ENCODE results near the gene SUSD2.
"Not testable (repeated sequence)": the region's sequence is repeated elsewhere in the genome, so short reads cannot be mapped to it uniquely, and the experiment has no call there.

The SUSD2 gene

GRCh38 chr22:24214467-24215285 is 33.4 kb downstream of the SUSD2 start:
- DNase-seq (ENCODE audit: low read depth), result no peak

GRCh38 chr22:24216541-24217209 is 35.4 kb downstream of the SUSD2 start:
- DNase-seq (ENCODE audit: low read depth), result no peak

GRCh38 chr22:24217384-24217783 is 36.1 kb downstream of the SUSD2 start:
- DNase-seq (ENCODE audit: low read depth), result no peak

GRCh38 chr22:24219750-24220149 is 38.5 kb downstream of the SUSD2 start:
- no peak for DNase-seq (ENCODE audit: low read depth)

GRCh38 chr22:24224468-24224867 is 43.2 kb downstream of the SUSD2 start:
- DNase-seq (ENCODE audit: low read depth), result no peak

GRCh38 chr22:24225044-24225601 is 43.8 kb downstream of the SUSD2 start:
- no peak for DNase-seq (ENCODE audit: low read depth)

- no peak for DNase-seq (ENCODE audit: low read depth)
These were observed 44.7 kb downstream of the SUSD2 start for GRCh38 chr22:24225951-24226350.

DNA sequence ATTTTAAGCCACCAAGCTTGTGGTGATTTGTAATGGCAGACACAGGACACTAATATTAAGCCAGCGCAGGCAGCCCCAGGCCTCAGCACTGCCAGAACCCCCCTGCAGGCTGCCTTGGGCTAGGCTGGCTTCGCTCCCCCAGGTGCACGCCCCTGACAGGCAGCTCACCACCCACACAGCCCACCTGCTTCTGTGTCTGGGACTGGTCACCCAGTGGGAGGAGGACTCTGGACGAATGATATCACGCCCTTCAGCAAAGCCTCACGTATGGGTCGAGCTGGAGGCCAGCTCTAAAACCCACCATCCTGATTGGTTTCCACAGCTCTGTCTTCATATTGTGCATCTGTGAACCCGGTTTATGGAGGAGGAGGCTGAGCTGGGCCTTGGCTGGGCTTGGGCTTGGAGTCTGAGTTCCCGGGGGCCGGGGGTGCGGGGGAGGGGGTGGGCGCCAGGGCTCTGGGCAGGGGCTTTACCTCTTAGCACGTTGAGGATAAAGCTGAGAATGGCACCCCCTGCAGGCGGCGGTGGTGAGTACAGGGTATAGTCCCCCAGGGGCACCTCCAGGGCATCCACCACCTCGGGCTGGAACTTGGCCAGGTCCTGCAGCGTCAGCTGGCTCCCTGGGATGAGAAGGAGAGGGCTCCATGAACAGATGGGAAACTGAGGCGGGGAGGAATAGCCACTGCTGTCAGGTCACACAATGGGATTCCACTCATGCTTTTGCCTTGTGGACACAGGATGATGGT is 49.8 kb downstream of the SUSD2 start:
- peak; percentile 43 for DNase-seq (ENCODE audit: low read depth)

DNA sequence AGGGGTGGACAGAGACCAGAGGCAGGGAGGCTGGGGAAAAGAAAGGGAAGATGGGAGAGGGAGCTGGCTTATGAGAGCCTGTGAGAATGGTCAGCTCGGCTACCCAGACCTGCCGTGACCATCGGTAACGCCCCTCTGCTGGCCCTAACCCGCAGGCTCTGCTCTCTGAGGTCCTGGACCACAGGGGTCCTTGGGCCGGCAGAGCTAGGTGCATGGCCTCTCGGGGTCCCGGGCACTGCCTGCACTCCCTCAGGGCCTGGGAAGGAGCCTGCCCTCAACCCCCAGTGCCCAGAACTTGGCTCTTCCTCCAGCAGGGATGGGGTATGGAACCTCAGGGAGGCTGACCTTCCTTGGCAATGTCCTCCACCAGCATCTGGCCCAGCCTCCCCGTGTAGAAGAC is 50.4 kb downstream of the SUSD2 start:
- no peak for DNase-seq (ENCODE audit: low read depth)

DNA sequence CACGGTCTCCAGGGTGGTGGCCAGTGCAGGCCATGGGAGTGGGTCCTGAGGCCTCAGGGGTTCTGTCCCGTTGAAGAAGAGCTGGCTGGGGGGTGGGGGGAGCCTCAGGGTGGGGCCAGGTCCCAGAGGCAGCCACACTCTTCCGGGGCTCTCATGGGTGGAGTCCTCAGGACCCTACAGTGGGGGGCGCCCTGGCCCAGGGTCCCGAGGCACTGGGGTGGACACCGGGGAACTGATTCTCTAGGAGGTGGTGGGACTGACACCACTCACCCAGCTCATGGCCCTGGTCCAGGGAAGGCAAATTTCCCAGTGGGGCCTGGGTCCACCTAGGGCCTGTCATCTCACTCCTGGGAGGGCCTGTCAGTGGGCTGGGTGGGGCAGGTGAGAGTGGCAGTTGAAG is 50.8 kb downstream of the SUSD2 start:
- no peak for DNase-seq (ENCODE audit: low read depth)

GRCh38 chr22:24232725-24233124 is 51.4 kb downstream of the SUSD2 start:
- DNase-seq (ENCODE audit: low read depth), result no peak

DNA sequence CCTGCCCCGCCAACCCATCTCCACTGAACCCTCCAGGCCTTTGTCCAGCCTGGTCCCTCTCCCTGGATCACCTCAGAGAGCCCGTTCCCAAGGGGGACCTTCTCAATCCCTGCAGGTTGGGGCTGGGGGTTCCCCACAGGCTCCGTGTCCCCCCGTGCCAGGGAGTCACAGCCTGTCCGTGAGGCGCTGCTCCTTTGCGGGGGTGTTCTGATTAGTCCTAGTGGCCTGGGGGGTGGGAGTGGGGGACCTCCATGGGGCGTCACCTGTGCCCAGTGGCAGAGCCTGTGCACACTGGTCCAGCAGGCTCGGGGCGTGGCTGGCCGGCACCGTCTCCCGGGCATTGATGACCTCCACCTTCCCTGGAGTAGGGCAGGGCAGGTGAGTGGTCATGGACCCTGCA is 51.9 kb downstream of the SUSD2 start:
- no peak for DNase-seq (ENCODE audit: low read depth)

DNA sequence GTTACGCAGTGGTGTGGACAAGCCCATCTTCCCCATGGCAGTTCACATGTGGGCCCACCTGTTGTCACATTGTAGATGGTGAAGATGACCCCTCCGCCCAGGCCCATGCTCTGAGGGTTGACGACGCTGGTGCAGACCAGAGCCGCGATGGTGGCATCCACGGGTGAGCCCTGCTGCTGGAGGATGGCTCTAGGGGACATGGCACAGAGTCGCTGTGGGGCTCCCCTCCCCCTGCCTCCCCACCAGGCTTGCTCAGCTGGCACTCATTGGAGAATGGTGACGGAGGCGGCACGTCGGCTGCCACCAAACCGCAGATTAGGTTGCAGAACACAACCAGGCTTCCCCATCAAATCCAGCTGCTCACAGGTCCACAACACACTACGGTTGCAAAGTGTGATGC is 52.5 kb downstream of the SUSD2 start:
- DNase-seq (ENCODE audit: low read depth), result no peak

GRCh38 chr22:24235315-24235714 is 54.0 kb downstream of the SUSD2 start:
- DNase-seq (ENCODE audit: low read depth), result no peak

DNA sequence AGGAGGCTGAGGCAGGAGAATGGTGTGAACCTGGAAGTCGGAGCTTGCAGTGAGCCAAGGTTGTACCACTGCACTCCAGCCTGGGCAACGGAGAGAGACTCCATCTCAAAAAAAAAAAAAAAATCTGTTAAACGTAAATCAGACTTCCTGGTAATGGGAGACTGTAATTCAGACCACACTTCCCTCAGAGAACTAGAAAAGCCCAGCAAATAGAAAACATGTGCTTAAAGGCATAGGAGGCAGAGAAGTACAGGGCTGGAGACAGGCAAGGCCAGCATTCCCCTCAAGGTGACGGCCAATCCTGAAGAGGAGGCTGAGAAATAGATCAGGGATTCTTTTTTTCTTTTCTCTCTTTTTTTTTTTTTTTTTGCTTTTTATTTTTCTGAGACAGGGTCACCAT is 55.4 kb downstream of the SUSD2 start:
- DNase-seq (ENCODE audit: low read depth), result no peak

DNA sequence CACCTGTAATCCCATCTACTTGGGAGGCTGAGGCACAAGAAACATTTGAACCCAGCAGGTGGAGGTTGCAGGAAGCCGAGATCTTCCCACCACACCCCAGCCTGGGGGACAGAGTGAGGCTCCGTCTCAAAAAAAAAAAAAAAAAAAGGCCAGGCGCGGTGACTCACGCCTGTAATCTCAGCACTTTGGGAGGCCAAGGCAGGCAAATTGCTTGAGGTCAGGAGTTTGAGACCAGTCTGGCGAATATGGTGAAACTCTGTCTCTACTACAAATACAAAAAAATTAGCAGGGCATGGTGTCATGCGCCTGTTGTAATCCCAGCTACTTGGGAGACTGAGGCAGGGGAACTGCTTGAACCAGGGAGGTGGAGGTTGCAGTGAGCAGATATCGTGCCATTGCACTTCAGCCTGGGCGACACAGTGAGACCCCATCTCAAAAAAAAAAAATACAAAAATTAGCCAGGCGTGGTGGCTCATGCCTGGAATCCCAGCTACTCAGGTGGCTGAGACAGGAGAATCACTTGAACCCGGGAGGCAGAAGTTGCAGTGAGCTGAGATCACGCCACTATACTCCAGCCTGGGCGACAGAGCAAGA is 56.9 kb downstream of the SUSD2 start:
- not testable (repeated sequence) for DNase-seq (ENCODE audit: low read depth)

Data from stimulated activated CD8-positive, alpha-beta memory T cell treated with anti-CD3 and anti-CD28 coated beads, Interleukin-12 subunit alpha, Interleukin-12 subunit beta, amount 100 ng/mL, for 1 hour (primary cell).